Measurements from ENCODE around the gene ATP1B1. TPM values are rescaled to one million over a fixed set of nuclear protein-coding genes. Genes with fewer than 3 reads are reported as not detected.

Gene ATP1B1
- total and polyA plus RNA-seq, 2 of the 13 experiments (the other 11 are each of a cell fraction or from before 2014, with no cell fraction given): 134 to 135 TPM

- POLR2A ChIA-PET: no interaction called here
- WGBS (ENCODE audit: low lambda C conversion rate): 52% methylated on average over 3 of the region's 3 CpGs
- BruUV-seq (replicated peaks): no TSS peak
- no peak for FAIRE-seq
- no peak overlapping the region for H2AFZ ChIP-seq (ENCODE audit: low read length)
- in situ Hi-C loops (cut with HindIII; ENCODE audit: extremely low pct_ligation_motif_present, low pct_unique_long_range_greater_than_20kb) (no loop called here), intact Hi-C loops (cut with micrococcal nuclease; ENCODE audit: unreplicated experiment) (no loop called here)
- H3K4me1 ChIP-seq (ENCODE audit: insufficient read depth, low read length): no peaks in the 10 kb centered on the region
- no peaks in the 10 kb centered on the region for H3K79me2 ChIP-seq (ENCODE audit: insufficient read depth, low read length)
- TF ChIP-seq ZNF841 (CRISPR knock-in tag; IDR thresholded peaks at IDR 0.05; ENCODE audit: borderline replicate concordance) (no peak), ZNF468 (CRISPR knock-in tag; IDR thresholded peaks at IDR 0.05) (no peak), ZNF766 (CRISPR knock-in tag; IDR thresholded peaks at IDR 0.05; ENCODE audit: borderline replicate concordance) (no peak), FOSL1 (CRISPR knock-in tag; IDR thresholded peaks at IDR 0.05; ENCODE audit: borderline replicate concordance) (no peak), KDM2A (CRISPR knock-in tag; IDR thresholded peaks at IDR 0.05; ENCODE audit: borderline replicate concordance, low read depth) (no peak), ZFP36L1 (CRISPR knock-in tag; IDR thresholded peaks at IDR 0.05) (no peak), ZNF274 (CRISPR knock-in tag; IDR thresholded peaks at IDR 0.05) (no peak), RAD21 (CRISPR knock-in tag; IDR thresholded peaks at IDR 0.05) (no peak), GFI1 (CRISPR knock-in tag; IDR thresholded peaks at IDR 0.05; ENCODE audit: borderline replicate concordance) (no peak), MLX (CRISPR knock-in tag; IDR thresholded peaks at IDR 0.05) (no peak), TSC22D2 (CRISPR knock-in tag; IDR thresholded peaks at IDR 0.05; ENCODE audit: borderline replicate concordance) (no peak), FOXJ3 (CRISPR knock-in tag; IDR thresholded peaks at IDR 0.05; ENCODE audit: borderline replicate concordance) (no peak)
- TF ChIP-seq, protein P1, sequence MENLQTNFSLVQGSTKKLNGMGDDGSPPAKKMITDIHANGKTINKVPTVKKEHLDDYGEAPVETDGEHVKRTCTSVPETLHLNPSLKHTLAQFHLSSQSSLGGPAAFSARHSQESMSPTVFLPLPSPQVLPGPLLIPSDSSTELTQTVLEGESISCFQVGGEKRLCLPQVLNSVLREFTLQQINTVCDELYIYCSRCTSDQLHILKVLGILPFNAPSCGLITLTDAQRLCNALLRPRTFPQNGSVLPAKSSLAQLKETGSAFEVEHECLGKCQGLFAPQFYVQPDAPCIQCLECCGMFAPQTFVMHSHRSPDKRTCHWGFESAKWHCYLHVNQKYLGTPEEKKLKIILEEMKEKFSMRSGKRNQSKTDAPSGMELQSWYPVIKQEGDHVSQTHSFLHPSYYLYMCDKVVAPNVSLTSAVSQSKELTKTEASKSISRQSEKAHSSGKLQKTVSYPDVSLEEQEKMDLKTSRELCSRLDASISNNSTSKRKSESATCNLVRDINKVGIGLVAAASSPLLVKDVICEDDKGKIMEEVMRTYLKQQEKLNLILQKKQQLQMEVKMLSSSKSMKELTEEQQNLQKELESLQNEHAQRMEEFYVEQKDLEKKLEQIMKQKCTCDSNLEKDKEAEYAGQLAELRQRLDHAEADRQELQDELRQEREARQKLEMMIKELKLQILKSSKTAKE (CRISPR knock-in tag; IDR thresholded peaks at IDR 0.05; ENCODE audit: borderline replicate concordance): no peak
- TF ChIP-seq, protein P2, sequence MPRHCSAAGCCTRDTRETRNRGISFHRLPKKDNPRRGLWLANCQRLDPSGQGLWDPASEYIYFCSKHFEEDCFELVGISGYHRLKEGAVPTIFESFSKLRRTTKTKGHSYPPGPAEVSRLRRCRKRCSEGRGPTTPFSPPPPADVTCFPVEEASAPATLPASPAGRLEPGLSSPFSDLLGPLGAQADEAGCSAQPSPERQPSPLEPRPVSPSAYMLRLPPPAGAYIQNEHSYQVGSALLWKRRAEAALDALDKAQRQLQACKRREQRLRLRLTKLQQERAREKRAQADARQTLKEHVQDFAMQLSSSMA (CRISPR knock-in tag; IDR thresholded peaks at IDR 0.05): no peak
- no peak overlapping the region for H3K27ac ChIP-seq (ENCODE audit: extremely low read length, insufficient read depth, low read length)
- no peak for DNase-seq (ENCODE audit: low spot score)
- no peaks in the 10 kb centered on the region for H3K36me3 ChIP-seq (replicated peaks in 1 of 2; ENCODE audit: control insufficient read depth in 1 of 2, insufficient read depth in 2 of 2, low read length in 2 of 2)
- H3K27me3 ChIP-seq (ENCODE audit: control insufficient read depth in 1 of 2, insufficient read depth in 2 of 2, low read length in 2 of 2): no peaks in the 10 kb centered on the region
- no peaks in the 10 kb centered on the region for H4K20me1 ChIP-seq (ENCODE audit: insufficient read depth, low read length)
- no peak overlapping the region for H3K9ac ChIP-seq (ENCODE audit: insufficient read depth, low read depth, low read length)
- H3K4me3 ChIP-seq (replicated peaks in 1 of 3; ENCODE audit: insufficient read depth in 1 of 3, low read depth in 2 of 3, low read length in 3 of 3): no peak overlapping the region
- no peak overlapping the region for H3K4me2 ChIP-seq (ENCODE audit: low read depth, low read length)
- peaks cover 10% of the 10 kb centered on the region for H3K9me3 ChIP-seq (ENCODE audit: low read length)
- no peak for ATAC-seq
- CTCF ChIA-PET (ENCODE audit: low intra/inter-chr PET ratio, low total read pairs): no interaction called here
These were observed 35.5 kb upstream of the ATP1B1 start for GRCh38 chr1:169070958-169071357.
